GM18873 (cell line): ENCODE data around the gene TIMP2.

Experiments used
- ATAC-seq: cut with Tn5 transposase; IDR thresholded peaks from one replicate; pipeline ENCODE4 v1.9.1; 2021; ENCODE audit warnings: mild to moderate bottlenecking, moderate library complexity, moderate number of reproducible peaks; ENCODE audit not compliant: unreplicated experiment, low FRiP score

The TIMP2 gene

GRCh38 chr17:78842881-78843565, 82.2 kb downstream of the TIMP2 start:
- no peak for ATAC-seq

GRCh38 chr17:78840780-78841611, 84.2 kb downstream of the TIMP2 start, which contains the start of gene USP36:
TSS of gene USP36 (minus strand) at chr17:78840814. CDS start at chr17:78836363, 4,451 bp downstream.
- peak; percentile 84 for ATAC-seq

GRCh38 chr17:78840530-78840779, 84.7 kb downstream of the TIMP2 start:
- peak; percentile 2 for ATAC-seq

GRCh38 chr17:78839762-78840529, 85.2 kb downstream of the TIMP2 start:
- ATAC-seq: peak; percentile 7

GRCh38 chr17:78839235-78839761, 85.9 kb downstream of the TIMP2 start:
- ATAC-seq: no peak

DNA sequence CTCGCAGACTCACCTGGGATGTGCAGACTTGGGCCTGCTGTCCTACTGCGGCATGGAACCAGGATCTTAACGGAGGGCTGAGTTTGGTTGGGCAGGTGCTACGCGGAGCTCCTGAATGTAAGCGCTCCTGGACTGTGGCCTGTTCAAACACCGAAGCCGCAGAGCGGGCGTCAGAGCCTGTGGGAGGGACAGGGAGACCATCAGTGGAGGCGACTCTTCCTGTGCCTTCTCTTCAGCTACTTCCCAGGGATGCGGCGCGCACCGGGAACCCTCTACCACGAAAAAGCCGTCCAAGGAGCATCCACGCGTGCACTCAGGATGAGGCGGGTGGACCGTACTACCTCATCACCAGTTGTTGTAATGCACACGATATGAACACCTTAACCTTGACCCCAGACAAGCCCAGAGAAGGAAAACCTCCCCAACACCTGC, 86.6 kb downstream of the TIMP2 start:
- ATAC-seq: no peak

GRCh38 chr17:78836420-78837021, 88.7 kb downstream of the TIMP2 start:
- no peak for ATAC-seq

GRCh38 chr17:78834571-78834970, 90.6 kb downstream of the TIMP2 start:
- ATAC-seq: no peak

DNA sequence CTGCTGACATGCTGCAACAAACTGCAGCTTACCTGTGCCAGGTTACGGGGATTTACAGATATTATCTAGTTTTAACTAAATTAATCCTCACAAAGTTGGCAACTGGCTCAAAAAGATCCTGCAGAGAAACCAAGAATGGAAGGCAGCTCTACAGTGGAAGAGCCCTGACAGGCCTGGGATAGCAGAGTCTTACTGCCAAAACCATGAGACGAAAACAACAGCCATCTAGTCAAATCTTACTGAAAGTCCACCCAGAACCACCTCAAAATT, 92.7 kb downstream of the TIMP2 start:
- no peak for ATAC-seq

DNA sequence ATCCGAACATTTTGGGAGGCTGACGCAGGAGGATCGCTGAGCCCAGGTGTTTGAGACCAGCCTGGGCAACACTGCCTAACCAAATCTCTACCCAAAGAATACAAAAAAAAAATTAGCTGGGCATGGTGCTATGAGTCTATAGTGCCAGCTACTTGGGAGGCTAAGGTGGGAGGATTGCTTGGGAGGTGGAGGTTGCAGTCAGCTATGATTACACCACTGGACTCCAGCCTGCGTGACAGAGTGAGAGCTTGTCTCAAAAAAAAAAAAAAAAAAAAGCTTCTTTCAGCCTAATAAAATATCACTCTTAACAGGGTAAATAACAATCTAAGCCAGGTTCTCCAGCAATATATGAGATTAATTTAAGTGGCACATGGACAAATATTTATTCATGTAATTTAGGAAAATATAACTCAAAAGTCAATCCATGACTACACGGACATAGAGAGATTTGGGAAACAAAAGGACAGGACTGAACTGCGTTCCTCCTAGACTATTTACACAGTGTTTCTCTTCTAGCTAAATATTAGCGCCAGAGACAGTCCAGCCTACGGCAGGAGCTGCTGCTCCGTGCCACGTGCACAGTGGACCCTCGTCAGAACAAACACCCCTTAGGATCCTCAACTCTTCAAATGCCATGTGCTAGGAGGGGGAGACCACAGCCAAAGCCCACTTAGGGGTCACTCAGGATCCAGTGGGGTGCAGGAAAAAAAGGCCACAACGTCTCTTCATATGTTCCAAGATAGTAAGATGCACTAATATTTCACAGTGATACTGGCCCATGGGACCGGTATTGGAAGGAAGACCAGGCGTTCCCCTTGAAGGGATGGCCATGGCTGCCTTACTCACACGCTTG, 93.3 kb downstream of the TIMP2 start:
- no peak for ATAC-seq

GRCh38 chr17:78829477-78829876, 95.7 kb downstream of the TIMP2 start:
- ATAC-seq: no peak

GRCh38 chr17:78828470-78829185, 96.6 kb downstream of the TIMP2 start:
- no peak for ATAC-seq

GRCh38 chr17:78826836-78827509, 98.2 kb downstream of the TIMP2 start:
- ATAC-seq: no peak

- no peak for ATAC-seq
These were observed 98.8 kb downstream of the TIMP2 start for GRCh38 chr17:78826421-78826820.

DNA sequence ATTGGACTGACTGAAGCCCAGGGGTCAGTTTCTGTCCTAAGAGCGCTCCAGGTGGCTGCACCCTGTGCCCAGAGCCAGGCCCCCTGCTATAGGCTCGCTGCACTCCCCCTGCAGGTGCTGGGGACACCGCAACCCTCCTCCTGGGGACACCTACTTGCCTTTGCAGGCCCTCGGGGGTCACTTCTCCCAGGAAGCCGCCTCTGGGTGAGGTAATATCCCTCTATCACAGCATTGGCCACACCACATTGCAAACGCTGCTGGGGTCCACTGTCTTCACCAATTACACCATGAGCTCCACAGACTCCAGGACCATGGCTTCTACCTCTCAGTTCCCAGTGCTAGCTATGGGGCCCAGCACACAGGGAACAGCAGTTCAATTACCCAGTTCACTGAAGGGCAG, 99.5 kb downstream of the TIMP2 start:
- ATAC-seq: no peak

DNA sequence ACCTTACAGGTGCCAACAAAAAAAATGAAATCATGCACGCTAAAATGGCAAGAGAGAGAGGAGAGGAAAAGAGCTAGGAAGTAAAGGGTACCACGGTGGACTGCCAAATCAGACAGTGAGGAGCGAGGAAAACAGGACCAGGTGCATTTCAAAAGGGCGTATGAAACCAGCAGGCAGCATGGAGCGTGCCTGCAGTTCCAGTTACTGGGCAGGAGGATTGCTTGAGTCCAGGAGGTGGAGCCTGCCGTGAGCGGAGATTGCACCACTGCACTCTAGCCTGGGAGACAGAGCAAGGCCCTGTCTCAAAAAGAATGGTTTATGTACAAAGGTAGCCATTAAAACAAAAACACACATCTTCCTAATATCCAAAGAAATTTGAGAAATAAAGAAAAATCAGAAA, 100.9 kb downstream of the TIMP2 start:
- no peak for ATAC-seq

GRCh38 chr17:78823282-78824046, 101.7 kb downstream of the TIMP2 start:
- ATAC-seq: no peak

- no peak for ATAC-seq
These were observed 102.6 kb downstream of the TIMP2 start for GRCh38 chr17:78822552-78822951.
